ENCODE results near the gene NISCH.

NISCH gene

DNA sequence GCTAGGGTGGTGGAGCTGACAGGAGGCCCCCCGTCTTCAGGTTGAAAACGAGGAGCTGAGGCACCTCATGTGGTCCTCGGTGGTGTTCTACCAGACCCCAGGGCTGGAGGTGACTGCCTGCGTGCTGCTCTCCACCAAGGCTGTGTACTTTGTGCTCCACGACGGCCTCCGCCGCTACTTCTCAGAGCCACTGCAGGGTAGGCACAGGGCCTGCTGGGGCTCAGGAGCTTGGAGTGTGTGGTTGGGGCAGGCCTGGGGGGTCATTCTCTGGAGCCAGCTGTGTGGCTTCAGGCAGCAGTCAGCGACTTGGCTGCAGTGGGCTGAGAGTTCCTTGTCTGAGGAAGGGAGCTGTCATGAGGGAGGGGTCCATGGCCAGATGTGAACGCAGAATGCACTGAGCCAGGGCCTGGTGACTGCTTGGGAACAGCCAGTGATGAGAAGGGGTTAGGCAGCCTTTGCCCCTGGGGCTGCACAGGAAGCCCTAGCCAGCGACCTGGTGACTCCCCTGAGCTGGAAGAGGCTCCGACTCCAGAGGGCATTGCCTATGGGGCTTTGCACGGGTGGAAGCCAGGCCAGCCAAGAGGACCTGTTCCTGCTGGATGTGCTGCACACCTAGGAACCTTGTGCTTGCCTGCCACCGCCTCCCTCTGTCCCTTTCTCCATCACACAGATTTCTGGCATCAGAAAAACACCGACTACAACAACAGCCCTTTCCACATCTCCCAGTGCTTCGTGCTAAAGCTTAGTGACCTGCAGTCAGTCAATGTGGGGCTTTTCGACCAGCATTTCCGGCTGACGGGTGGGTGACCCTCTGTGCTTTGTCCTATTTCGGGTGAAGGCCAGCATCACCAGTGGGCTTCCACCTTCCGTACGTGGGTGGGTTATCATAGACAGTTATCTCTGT is 34.9 kb downstream of the NISCH start:
- no peaks in the 10 kb centered on the region for H3K9me3 ChIP-seq (ENCODE audit: control insufficient read depth in 1 of 2, low read length in 2 of 2)
- H3K36me3 ChIP-seq (ENCODE audit: control insufficient read depth in 1 of 2, insufficient read depth in 2 of 2, low read length in 2 of 2): peaks cover 37 to 67% of the 10 kb centered on the region in 2 donors
- no peak overlapping the region for H3K9ac ChIP-seq (ENCODE audit: low read depth in 1 of 2, low read length in 2 of 2)
- H3K27ac ChIP-seq (ENCODE audit: low read depth, low read length): peak overlapping the region; percentile 14
- peaks cover 0 to 11% of the 10 kb centered on the region in 2 donors for H3K4me1 ChIP-seq (ENCODE audit: control insufficient read depth in 1 of 2, insufficient read depth in 2 of 2, low read length in 2 of 2)
- no peak overlapping the region for H3K4me3 ChIP-seq (ENCODE audit: low read depth in 1 of 2, low read length in 2 of 2)
- no peaks in the 10 kb centered on the region for H3K27me3 ChIP-seq (ENCODE audit: control insufficient read depth in 1 of 2, insufficient read depth in 2 of 2, low read length in 2 of 2)

GRCh38 chr3:52490939-52491526 is 35.6 kb downstream of the NISCH start:
- peak overlapping the region; percentile 49 for H3K27ac ChIP-seq (ENCODE audit: low read depth, low read length)
- H3K27me3 ChIP-seq (ENCODE audit: control insufficient read depth in 1 of 2, insufficient read depth in 2 of 2, low read length in 2 of 2): no peaks in the 10 kb centered on the region
- H3K4me1 ChIP-seq (ENCODE audit: control insufficient read depth in 1 of 2, insufficient read depth in 2 of 2, low read length in 2 of 2): peaks cover 0 to 11% of the 10 kb centered on the region in 2 donors
- H3K9me3 ChIP-seq (ENCODE audit: control insufficient read depth in 1 of 2, low read length in 2 of 2): no peaks in the 10 kb centered on the region
- peaks cover 36 to 60% of the 10 kb centered on the region in 2 donors for H3K36me3 ChIP-seq (ENCODE audit: control insufficient read depth in 1 of 2, insufficient read depth in 2 of 2, low read length in 2 of 2)
- no peak overlapping the region for H3K4me3 ChIP-seq (ENCODE audit: low read depth in 1 of 2, low read length in 2 of 2)
- H3K9ac ChIP-seq (ENCODE audit: low read depth in 1 of 2, low read length in 2 of 2): no peak overlapping the region

GRCh38 chr3:52492059-52492458 is 36.7 kb downstream of the NISCH start:
- peaks cover 0 to 11% of the 10 kb centered on the region in 2 donors for H3K4me1 ChIP-seq (ENCODE audit: control insufficient read depth in 1 of 2, insufficient read depth in 2 of 2, low read length in 2 of 2)
- no peak overlapping the region for H3K9ac ChIP-seq (ENCODE audit: low read depth in 1 of 2, low read length in 2 of 2)
- H3K27ac ChIP-seq (ENCODE audit: low read depth, low read length): no peak overlapping the region
- H3K36me3 ChIP-seq (ENCODE audit: control insufficient read depth in 1 of 2, insufficient read depth in 2 of 2, low read length in 2 of 2): peaks cover 36 to 50% of the 10 kb centered on the region in 2 donors
- no peaks in the 10 kb centered on the region for H3K27me3 ChIP-seq (ENCODE audit: control insufficient read depth in 1 of 2, insufficient read depth in 2 of 2, low read length in 2 of 2)
- no peaks in the 10 kb centered on the region for H3K9me3 ChIP-seq (ENCODE audit: control insufficient read depth in 1 of 2, low read length in 2 of 2)
- no peak overlapping the region for H3K4me3 ChIP-seq (ENCODE audit: low read depth in 1 of 2, low read length in 2 of 2)

DNA sequence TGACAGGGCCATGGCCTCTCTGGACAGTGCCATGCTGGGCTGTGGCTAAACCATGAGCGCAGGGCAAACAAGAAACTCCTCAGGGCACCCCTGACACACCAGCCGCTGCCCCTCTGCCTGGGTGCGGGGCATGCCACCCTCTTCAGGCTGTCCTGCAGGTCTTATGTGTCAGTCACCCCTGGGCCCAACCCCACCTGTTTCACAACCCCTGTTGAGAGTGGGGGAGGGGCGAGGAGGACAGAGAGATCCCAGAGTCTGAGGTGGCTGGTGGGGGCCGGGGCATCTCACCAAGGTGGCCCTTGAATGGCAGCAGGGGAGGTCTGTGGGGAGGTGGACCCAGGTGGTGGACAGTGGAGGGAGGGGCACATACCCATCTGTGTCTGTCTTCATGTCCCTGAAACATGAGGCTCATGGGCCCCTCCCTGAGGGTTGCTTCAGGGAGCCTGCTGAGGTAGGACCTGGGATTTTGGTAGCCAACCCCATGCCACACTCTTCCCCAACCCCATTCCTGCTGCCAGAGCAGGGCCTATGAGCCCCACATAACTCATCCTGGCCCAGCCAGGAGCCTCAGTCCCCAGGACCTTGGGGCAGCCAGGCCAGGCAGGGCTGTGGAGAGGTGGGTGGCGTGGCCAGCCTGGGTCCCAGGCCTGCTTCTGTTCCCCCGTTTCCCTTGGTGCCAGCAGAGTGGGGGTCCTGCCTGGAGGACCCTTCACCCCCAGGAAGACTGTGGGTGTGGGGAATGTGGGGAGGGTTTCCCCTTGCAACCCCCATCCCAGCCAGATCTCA is 38.0 kb downstream of the NISCH start:
- no peak overlapping the region for H3K9ac ChIP-seq (ENCODE audit: low read depth in 1 of 2, low read length in 2 of 2)
- no peak overlapping the region for H3K27ac ChIP-seq (ENCODE audit: low read depth, low read length)
- H3K9me3 ChIP-seq (ENCODE audit: control insufficient read depth in 1 of 2, low read length in 2 of 2): no peaks in the 10 kb centered on the region
- peaks cover 0 to 11% of the 10 kb centered on the region in 2 donors for H3K4me1 ChIP-seq (ENCODE audit: control insufficient read depth in 1 of 2, insufficient read depth in 2 of 2, low read length in 2 of 2)
- H3K4me3 ChIP-seq (ENCODE audit: low read depth in 1 of 2, low read length in 2 of 2): no peak overlapping the region
- peaks cover 29 to 37% of the 10 kb centered on the region in 2 donors for H3K36me3 ChIP-seq (ENCODE audit: control insufficient read depth in 1 of 2, insufficient read depth in 2 of 2, low read length in 2 of 2)
- no peaks in the 10 kb centered on the region for H3K27me3 ChIP-seq (ENCODE audit: control insufficient read depth in 1 of 2, insufficient read depth in 2 of 2, low read length in 2 of 2)

DNA sequence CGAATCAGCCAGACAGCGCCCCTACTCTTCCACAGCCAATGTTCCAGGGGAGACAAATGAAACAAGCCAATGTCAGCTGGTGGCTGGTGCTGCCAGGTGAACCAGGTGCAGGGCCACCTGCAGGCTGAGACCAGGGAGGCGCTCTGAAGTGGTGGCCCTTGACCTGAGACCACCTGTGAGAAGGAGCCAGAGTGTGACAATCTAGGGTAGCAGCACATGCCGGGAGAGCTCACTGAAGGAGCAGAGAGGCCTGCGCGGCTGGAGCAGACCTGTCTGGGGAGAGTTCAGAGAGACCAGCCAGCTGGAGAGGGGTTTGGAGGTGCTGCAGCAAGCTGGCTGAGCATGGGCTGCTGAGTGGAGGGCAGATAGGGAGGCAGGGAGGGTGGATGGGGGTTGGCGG is 39.0 kb downstream of the NISCH start:
- Histone ChIP-seq H3K27ac (ENCODE audit: low read depth, low read length) (no peak overlapping the region), H3K27me3 (ENCODE audit: control insufficient read depth in 1 of 2, insufficient read depth in 2 of 2, low read length in 2 of 2) (no peaks in the 10 kb centered on the region), H3K36me3 (ENCODE audit: control insufficient read depth in 1 of 2, insufficient read depth in 2 of 2, low read length in 2 of 2) (peaks cover 23 to 28% of the 10 kb centered on the region in 2 donors), H3K9me3 (ENCODE audit: control insufficient read depth in 1 of 2, low read length in 2 of 2) (no peaks in the 10 kb centered on the region), H3K4me3 (ENCODE audit: low read depth in 1 of 2, low read length in 2 of 2) (no peak overlapping the region), H3K4me1 (ENCODE audit: control insufficient read depth in 1 of 2, insufficient read depth in 2 of 2, low read length in 2 of 2) (peaks cover 0 to 11% of the 10 kb centered on the region in 2 donors), H3K9ac (ENCODE audit: low read depth in 1 of 2, low read length in 2 of 2) (no peak overlapping the region)

DNA sequence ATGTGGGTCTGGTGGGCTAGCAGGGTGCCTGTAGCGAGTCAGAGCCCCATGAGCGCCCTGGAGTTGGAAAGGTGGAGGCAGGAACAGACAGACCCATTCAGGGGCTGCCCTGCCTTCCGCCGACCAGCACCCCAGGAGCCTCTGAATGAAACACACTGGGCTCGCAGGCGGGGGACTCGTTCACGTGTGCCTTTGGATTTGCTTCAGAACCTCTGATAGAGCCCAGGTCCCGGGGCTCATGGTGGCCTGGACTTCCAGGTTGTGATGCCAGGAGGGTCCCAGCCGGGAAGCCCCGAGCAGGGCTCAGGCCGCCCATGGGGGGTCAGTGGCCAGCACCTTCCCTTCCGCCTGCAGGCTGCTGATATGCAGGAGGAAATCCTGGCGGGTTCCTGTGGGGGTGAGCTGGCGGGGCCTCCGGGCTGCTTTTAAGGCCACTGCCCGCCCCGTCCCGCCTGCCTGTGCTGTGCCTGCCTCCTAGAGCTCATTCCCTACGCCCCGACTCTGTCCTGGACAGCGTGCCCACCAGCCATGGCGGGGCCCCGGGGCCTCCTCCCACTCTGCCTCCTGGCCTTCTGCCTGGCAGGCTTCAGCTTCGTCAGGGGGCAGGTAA is 39.6 kb downstream of the NISCH start, which contains the start of gene STAB1:
Gene STAB1, plus strand, starts transcription at position 453 of the 610 bp plus-strand sequence. Its CDS starts 76 bp downstream, at position 529.
- Histone ChIP-seq H3K9me3 (ENCODE audit: control insufficient read depth in 1 of 2, low read length in 2 of 2) (no peaks in the 10 kb centered on the region), H3K36me3 (ENCODE audit: control insufficient read depth in 1 of 2, insufficient read depth in 2 of 2, low read length in 2 of 2) (peaks cover 17 to 23% of the 10 kb centered on the region in 2 donors), H3K27ac (ENCODE audit: low read depth, low read length) (no peak within 1 kb of the TSS), H3K4me3 (ENCODE audit: low read depth in 1 of 2, low read length in 2 of 2) (peak within 1 kb of the TSS; percentile 22 to 43), H3K9ac (ENCODE audit: low read depth in 1 of 2, low read length in 2 of 2) (peak within 1 kb of the TSS in 1 of 2 donors; percentile 25), H3K4me1 (ENCODE audit: control insufficient read depth in 1 of 2, insufficient read depth in 2 of 2, low read length in 2 of 2) (peaks cover 0 to 11% of the 10 kb centered on the region in 2 donors), H3K27me3 (ENCODE audit: control insufficient read depth in 1 of 2, insufficient read depth in 2 of 2, low read length in 2 of 2) (no peaks in the 10 kb centered on the region)

GRCh38 chr3:52495777-52496602 is 40.6 kb downstream of the NISCH start:
- no peak overlapping the region for H3K27ac ChIP-seq (ENCODE audit: low read depth, low read length)
- peaks cover 0 to 11% of the 10 kb centered on the region in 2 donors for H3K4me1 ChIP-seq (ENCODE audit: control insufficient read depth in 1 of 2, insufficient read depth in 2 of 2, low read length in 2 of 2)
- peak overlapping the region in 1 of 2 donors; percentile 25 for H3K9ac ChIP-seq (ENCODE audit: low read depth in 1 of 2, low read length in 2 of 2)
- H3K9me3 ChIP-seq (ENCODE audit: control insufficient read depth in 1 of 2, low read length in 2 of 2): no peaks in the 10 kb centered on the region
- peak overlapping the region; percentile 22 to 43 for H3K4me3 ChIP-seq (ENCODE audit: low read depth in 1 of 2, low read length in 2 of 2)
- H3K27me3 ChIP-seq (ENCODE audit: control insufficient read depth in 1 of 2, insufficient read depth in 2 of 2, low read length in 2 of 2): no peaks in the 10 kb centered on the region
- peaks cover 11 to 16% of the 10 kb centered on the region in 2 donors for H3K36me3 ChIP-seq (ENCODE audit: control insufficient read depth in 1 of 2, insufficient read depth in 2 of 2, low read length in 2 of 2)

DNA sequence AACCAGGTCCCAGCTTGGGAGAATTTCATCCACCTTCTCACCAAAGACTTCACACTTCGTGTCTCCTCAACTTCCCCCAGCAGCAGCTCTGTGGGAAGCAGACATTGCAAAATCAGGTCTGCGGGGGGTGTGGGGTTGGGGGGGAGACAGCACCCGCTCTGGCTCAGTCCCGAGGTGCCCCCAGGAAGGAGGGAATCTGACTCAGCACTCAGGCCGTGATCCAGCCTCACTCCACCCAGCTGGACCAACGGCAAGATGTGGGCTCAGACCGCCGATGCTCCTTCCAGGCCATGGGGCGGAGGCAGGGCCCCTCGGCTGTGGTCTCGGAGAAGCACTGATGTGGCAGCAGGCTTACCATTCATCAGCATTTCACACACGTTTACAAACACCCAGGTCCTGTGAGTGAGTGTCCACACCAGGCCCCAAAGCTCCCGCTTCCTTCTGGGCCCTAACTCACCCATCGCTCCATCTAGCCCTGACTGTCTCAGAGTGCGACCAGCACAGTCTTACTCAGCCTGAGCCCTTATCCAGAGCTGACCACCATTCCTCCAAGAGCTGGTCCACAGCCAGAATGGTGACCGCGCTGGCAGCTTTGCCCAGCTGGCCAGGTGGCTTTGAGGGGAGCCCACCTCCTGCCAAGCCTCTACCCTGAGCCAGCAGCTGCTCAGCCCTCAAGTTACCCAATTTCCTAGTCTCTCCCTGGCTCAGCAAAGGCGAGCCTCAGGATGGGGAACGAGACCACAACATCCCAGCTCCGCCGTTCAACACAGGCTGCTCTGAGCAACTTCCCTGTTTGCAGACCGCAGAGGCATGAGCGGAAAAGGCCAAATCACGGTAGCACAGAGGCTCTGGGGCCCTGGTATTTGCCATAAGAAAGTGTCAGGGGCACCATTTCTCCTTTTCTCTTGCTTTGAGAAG is 43.0 kb downstream of the NISCH start:
- H3K9ac ChIP-seq (ENCODE audit: low read depth in 1 of 2, low read length in 2 of 2): no peak overlapping the region
- no peaks in the 10 kb centered on the region for H3K27me3 ChIP-seq (ENCODE audit: control insufficient read depth in 1 of 2, insufficient read depth in 2 of 2, low read length in 2 of 2)
- peaks cover 0 to 6% of the 10 kb centered on the region in 2 donors for H3K4me1 ChIP-seq (ENCODE audit: control insufficient read depth in 1 of 2, insufficient read depth in 2 of 2, low read length in 2 of 2)
- no peak overlapping the region for H3K27ac ChIP-seq (ENCODE audit: low read depth, low read length)
- H3K4me3 ChIP-seq (ENCODE audit: low read depth in 1 of 2, low read length in 2 of 2): no peak overlapping the region
- H3K9me3 ChIP-seq (ENCODE audit: control insufficient read depth in 1 of 2, low read length in 2 of 2): no peaks in the 10 kb centered on the region
- no peaks in the 10 kb centered on the region for H3K36me3 ChIP-seq (ENCODE audit: control insufficient read depth in 1 of 2, insufficient read depth in 2 of 2, low read length in 2 of 2)
